Measurements from ENCODE around the gene ST6GAL1.

Gene ST6GAL1

DNA sequence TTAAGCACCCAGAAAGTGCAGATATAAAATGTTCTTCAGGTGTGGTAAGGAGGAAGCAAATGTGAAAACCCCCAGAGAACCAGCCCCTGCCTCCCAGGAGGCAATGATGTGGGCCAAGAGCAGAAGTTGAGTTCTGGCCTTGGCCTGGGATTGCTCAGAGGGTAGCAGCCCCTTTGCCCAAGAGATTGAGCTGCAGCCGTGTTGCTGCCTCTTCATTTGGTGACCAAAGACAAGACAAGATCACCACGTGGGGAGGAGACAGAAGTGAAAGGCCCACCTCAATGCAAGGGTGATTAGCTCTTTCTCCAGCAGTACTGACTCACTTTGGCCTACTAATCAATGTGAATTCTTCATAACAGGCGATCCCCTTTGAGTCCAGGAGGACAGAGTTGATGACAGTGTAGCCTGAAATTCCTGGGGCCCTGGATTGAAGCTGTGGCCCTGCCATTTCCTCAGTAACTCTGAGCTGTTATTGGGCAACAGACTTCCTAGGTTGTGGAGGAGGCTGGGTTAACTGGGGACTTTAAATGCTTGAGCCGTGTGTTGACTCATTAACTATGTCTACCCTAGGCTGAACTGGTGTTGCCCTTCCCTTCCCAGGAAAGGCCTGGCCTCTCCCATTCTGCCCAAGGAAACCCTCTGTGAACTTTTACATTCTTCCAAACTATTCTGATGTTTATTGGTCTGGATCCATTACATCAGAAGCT, 86.5 kb downstream of the ST6GAL1 start:
- TF ChIP-seq FOXP2 (optimal IDR thresholded peaks at IDR 0.05; ENCODE audit: borderline replicate concordance, extremely low read depth, extremely low read length, insufficient read depth) (no peak), POLR2AphosphoS5 (IDR thresholded peaks at IDR 0.05; ENCODE audit: low read depth, low read length) (no peak), SIN3A (IDR thresholded peaks at IDR 0.05; ENCODE audit: borderline replicate concordance, insufficient read depth, low read length) (no peak), TAF1 (IDR thresholded peaks at IDR 0.05; ENCODE audit: borderline replicate concordance, insufficient read depth, low read length) (no peak)
- TF ChIP-seq, protein P1, sequence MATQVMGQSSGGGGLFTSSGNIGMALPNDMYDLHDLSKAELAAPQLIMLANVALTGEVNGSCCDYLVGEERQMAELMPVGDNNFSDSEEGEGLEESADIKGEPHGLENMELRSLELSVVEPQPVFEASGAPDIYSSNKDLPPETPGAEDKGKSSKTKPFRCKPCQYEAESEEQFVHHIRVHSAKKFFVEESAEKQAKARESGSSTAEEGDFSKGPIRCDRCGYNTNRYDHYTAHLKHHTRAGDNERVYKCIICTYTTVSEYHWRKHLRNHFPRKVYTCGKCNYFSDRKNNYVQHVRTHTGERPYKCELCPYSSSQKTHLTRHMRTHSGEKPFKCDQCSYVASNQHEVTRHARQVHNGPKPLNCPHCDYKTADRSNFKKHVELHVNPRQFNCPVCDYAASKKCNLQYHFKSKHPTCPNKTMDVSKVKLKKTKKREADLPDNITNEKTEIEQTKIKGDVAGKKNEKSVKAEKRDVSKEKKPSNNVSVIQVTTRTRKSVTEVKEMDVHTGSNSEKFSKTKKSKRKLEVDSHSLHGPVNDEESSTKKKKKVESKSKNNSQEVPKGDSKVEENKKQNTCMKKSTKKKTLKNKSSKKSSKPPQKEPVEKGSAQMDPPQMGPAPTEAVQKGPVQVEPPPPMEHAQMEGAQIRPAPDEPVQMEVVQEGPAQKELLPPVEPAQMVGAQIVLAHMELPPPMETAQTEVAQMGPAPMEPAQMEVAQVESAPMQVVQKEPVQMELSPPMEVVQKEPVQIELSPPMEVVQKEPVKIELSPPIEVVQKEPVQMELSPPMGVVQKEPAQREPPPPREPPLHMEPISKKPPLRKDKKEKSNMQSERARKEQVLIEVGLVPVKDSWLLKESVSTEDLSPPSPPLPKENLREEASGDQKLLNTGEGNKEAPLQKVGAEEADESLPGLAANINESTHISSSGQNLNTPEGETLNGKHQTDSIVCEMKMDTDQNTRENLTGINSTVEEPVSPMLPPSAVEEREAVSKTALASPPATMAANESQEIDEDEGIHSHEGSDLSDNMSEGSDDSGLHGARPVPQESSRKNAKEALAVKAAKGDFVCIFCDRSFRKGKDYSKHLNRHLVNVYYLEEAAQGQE (IDR thresholded peaks at IDR 0.05; ENCODE audit: insufficient read depth in 1 of 2, low read depth in 2 of 2, low read length in 2 of 2) = no peak

DNA sequence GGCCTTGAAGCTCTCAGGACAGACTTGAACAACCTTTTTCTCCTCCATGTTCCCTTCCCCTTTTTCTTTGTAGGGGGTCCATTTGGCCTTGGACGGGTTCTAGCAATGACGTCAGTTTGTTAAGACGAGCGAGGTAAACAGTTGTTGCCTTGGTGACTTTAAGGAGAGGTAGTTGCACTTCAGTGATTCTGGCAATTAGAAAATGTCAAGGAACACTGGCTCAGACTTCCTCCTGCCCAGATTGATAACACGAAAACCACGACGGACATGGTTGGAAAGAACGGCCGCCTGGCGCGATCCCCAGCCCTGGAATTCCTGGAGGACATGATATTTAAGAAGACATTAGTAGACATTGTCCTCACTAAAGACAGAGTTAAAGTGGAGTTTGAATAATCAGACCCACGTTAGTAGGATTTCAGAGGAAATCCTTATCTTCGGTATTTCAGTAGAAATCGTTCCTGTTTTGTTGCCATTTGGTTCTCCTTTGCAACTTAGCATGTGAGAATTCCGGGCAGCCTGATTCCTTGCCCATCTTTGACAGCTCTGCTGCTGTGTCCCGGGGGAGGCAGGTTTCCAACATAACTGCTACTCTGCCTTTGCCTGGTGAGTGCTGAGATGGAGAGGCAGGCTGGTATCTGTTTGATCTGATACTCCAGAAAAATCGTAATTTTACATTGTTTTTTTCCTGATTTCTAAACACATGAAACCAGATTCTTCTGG, 87.3 kb downstream of the ST6GAL1 start:
- TF ChIP-seq POLR2AphosphoS5 (IDR thresholded peaks at IDR 0.05; ENCODE audit: low read depth, low read length) = no peak
- TF ChIP-seq FOXP2 (optimal IDR thresholded peaks at IDR 0.05; ENCODE audit: borderline replicate concordance, extremely low read depth, extremely low read length, insufficient read depth) = no peak
- TF ChIP-seq TAF1 (IDR thresholded peaks at IDR 0.05; ENCODE audit: borderline replicate concordance, insufficient read depth, low read length) = no peak
- TF ChIP-seq, protein P1 (IDR thresholded peaks at IDR 0.05; ENCODE audit: insufficient read depth in 1 of 2, low read depth in 2 of 2, low read length in 2 of 2) = no peak
- no peak for TF ChIP-seq SIN3A (IDR thresholded peaks at IDR 0.05; ENCODE audit: borderline replicate concordance, insufficient read depth, low read length)

DNA sequence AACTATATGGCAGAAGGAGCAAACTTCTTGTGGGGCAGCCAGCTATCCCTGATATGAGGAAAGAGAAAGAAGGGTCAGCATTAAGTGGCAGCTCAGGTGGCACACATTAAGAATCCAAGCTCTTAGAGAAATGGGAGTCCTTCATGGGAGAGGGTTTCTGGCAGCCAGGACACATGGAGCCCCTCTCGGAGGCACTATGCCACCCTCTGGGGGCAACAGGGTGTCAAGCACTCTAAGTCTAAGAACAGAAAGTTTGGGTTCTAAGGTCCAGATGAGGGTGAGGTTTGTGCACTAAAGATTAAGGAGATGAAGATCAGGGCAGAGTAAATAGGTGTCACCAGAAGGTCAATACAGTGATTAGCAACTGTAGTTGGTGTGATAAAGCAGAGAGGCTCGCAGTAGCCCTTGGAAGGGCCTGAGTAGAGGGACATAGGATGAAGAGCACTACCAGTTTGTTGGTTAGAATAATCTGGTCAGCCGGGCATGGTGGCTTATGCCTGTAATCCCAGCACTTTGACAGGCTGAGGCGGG, 89.3 kb downstream of the ST6GAL1 start:
- TF ChIP-seq, protein P1 (IDR thresholded peaks at IDR 0.05; ENCODE audit: insufficient read depth in 1 of 2, low read depth in 2 of 2, low read length in 2 of 2) = no peak
- no peak for TF ChIP-seq TAF1 (IDR thresholded peaks at IDR 0.05; ENCODE audit: borderline replicate concordance, insufficient read depth, low read length)
- no peak for TF ChIP-seq POLR2AphosphoS5 (IDR thresholded peaks at IDR 0.05; ENCODE audit: low read depth, low read length)
- TF ChIP-seq FOXP2 (optimal IDR thresholded peaks at IDR 0.05; ENCODE audit: borderline replicate concordance, extremely low read depth, extremely low read length, insufficient read depth) = no peak
- no peak for TF ChIP-seq SIN3A (IDR thresholded peaks at IDR 0.05; ENCODE audit: borderline replicate concordance, insufficient read depth, low read length)

DNA sequence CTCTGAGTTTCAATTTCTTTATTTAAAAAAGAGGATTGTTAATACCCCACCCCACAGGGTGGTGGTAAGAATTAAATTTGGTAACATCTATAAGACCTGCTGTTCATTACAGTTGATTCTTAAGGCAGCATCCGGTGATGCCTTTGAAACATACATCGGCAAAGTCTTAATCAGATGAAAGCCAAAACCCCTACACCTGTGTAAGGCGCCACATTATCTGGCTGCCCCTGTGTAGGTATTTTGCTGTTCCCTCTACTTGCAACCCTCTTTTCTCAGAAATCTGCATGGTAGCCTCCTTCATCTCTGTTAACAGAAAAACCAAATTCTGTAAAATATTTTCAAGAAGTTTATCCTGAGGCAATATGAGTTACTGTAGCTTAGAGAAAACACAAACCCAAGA, 90.0 kb downstream of the ST6GAL1 start:
- TF ChIP-seq TAF1 (IDR thresholded peaks at IDR 0.05; ENCODE audit: borderline replicate concordance, insufficient read depth, low read length) = no peak
- TF ChIP-seq, protein P1 (IDR thresholded peaks at IDR 0.05; ENCODE audit: insufficient read depth in 1 of 2, low read depth in 2 of 2, low read length in 2 of 2) = no peak
- TF ChIP-seq POLR2AphosphoS5 (IDR thresholded peaks at IDR 0.05; ENCODE audit: low read depth, low read length) = no peak
- TF ChIP-seq SIN3A (IDR thresholded peaks at IDR 0.05; ENCODE audit: borderline replicate concordance, insufficient read depth, low read length) = no peak
- no peak for TF ChIP-seq FOXP2 (optimal IDR thresholded peaks at IDR 0.05; ENCODE audit: borderline replicate concordance, extremely low read depth, extremely low read length, insufficient read depth)

All from PFSK-1 (cell line).